ENCODE measurements around the gene CNNM4.

- TF ChIP-seq RARB (CRISPR knock-in tag; IDR thresholded peaks at IDR 0.05) (no peak), ZNF565 (CRISPR knock-in tag; conservative IDR thresholded peaks at IDR 0.05; ENCODE audit: low read depth) (no peak), ZFP3 (CRISPR knock-in tag; IDR thresholded peaks at IDR 0.05) (no peak), GLIS3 (CRISPR knock-in tag; IDR thresholded peaks at IDR 0.05) (no peak), CREB5 (CRISPR knock-in tag; IDR thresholded peaks at IDR 0.05; ENCODE audit: low read depth) (no peak), BACH2 (CRISPR knock-in tag; IDR thresholded peaks at IDR 0.05; ENCODE audit: borderline replicate concordance) (no peak)
Observed at GRCh38 chr2:96819876-96820511, 59.3 kb downstream of the CNNM4 start.

Data from SK-N-SH treated with all-trans-retinoic acid at 6 μM for 48 hours (cell line).